A673 (cell line): Measurements from ENCODE around the gene CRYGC.

Source experiments
- CTCF ChIP-seq: fragments of 300-800, 200-600 bp; sonication (generic); conservative IDR thresholded peaks from 2 replicates; pipeline ENCODE4 v1.5.1; 2017; ENCODE audit warnings: low read depth, mild to moderate bottlenecking, antibody characterized with exemption, low read length, moderate library complexity, mixed read lengths
- EZH2 ChIP-seq: fragments of 200-600 bp; sonication (generic); IDR thresholded peaks from 2 replicates; pipeline ENCODE4 v1.6.1; 2017; ENCODE audit warnings: borderline replicate concordance, low read depth, mild to moderate bottlenecking, mixed read lengths, antibody characterized with exemption, low read length; ENCODE audit not compliant: poor library complexity, severe bottlenecking

- TF ChIP-seq CTCF (no peak), EZH2 (no peak)
Observed at GRCh38 chr2:208099682-208100470, 29.8 kb downstream of the CRYGC start.
